Muscle of back (tissue), 11 donors: ENCODE measurements around the gene PTPN2. TPM values are rescaled to one million over a fixed set of nuclear protein-coding genes. Genes with fewer than 3 reads are reported as not detected.
A peak's percentile ranks its signal among the peaks of the same experiment; 100 is the strongest.

Experiments used
- DNase-seq, 3 donors: peaks; one replicate each; pipeline versions ENCODE4 v3.0.0 to v3.0.0-alpha.2; 2013
- polyA plus RNA-seq, 10 donors: library from polyadenylated mRNA; unstranded; fragments of 120-200 nt; gene quantifications; one replicate each; pipeline ENCODE4 v1.2.1, GENCODE V29; 2013; ENCODE audit not compliant: insufficient read length in 10 of 10

Gene PTPN2
- polyA plus RNA-seq, 10 donors = 21.4 to 37.7 (median 30.2) TPM

DNA sequence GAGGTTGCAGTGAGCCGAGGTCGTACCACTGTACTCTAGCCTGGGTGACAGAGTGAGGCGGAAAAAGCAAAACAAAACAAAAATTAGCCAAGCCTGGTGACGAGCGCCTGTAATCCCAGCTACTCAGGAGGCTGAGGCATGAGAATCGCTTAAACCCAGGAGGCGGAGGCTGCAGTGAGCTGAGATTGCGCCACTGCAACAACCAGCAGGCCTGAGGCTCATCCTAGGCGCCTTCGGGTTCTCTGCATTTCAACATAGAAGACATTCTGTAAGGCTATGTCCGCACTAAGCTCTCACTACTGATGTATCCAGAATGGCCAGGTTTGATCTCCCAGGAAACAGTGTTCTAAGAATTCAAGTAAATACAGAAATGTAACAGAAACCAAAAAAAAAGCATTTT lies 23.5 kb downstream of the PTPN2 start:
- DNase-seq = no peak

DNA sequence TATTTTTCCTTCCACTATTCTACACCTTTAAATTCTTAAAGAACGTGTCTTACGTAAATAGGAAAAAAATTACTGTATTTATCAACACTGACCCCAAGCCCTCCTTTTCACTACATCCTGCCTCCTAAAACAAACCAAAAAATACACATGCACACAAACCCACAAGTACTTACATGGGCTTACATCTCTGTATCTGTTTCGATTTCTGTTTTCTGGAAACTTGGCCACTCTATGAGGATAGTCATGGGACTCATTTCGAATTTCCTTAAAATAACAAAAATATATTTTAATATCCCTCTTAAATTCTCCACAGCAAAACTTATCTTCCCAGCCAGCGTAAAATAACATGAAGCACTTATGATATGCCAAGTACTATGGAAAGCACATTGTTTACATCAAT lies 25.0 kb downstream of the PTPN2 start:
- peak in 1 of 3 donors; percentile 35 for DNase-seq

DNA sequence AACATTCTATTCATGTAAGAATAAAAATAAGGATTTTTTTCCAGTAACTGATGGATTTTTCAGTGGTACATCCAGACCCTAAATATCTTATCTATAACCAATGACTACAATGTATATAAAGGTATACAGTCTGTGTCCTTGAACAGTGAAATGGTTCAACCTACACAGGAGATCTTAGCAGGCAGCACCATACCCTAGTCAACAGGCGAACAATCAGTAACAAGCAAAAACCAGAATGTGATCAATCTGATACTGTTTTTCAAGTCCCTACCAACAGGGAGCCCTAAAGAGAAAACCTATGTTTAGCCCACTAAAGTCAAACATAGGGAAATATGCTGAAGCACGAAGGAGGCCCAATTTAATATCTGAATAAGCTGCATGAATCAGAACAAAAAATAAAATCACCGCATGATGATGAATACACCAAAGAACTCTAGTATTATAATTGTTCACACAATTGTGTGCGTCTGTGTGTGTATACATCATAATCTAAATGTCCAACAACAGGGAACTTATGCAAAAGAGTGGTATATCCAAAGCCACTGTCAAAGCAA lies 26.0 kb downstream of the PTPN2 start:
- DNase-seq = no peak

- no peak for DNase-seq
These were observed 26.7 kb downstream of the PTPN2 start for GRCh38 chr18:12857215-12857905.

- no peak for DNase-seq
These were observed 28.1 kb downstream of the PTPN2 start for GRCh38 chr18:12855916-12856315.

DNA sequence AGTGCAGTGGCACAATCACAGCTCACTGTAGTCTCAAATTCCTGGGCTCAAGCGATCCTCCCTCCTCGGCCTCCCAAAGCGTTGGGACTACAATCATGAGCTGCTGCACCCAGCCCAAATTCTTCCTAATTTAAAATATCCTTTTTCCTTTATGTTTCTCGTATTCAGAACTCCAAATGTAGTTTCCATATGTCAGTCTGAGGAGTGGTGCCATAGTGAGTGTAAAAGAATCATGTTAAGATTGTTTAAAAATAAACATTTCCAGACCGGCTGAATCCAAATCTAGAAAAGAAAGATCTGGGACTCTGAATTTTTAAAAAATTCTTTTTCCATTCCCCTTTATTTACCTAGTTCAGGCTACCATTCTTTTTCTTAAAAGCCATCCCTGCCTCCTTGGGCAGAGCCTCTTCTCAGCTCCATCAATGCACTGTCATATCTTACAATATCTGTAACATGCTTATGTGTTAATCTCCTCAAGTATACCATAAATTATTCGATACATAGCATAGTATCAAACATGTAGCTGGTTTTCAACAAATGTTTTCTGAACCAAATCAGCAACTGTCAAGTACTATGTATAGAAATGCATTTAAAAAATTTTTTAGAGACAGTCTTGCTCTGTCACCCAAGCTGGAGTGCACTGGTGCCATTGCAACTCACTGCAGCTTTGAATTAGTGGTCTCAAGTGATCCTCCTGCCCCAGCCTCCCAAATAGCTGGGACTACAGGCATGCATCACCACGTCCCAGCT lies 31.3 kb downstream of the PTPN2 start:
- no peak for DNase-seq

DNA sequence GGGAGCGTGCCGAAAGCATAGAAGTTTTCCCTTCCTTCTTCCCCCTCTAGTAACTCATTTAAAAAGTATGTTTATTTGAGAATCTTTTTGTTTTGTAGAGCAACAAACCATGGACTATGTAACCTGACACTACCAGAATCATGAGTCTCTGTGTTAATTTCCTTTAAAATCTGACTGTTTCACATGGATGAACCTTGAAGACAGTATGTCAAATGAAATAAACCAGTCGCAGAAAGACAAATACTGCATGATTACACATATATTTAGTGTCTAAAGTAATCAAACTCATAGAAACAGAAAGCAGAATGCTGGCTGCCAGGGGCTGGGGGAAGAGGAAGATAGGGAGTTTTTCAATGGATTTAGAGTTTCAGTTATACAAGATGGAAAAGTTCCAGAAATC lies 32.3 kb downstream of the PTPN2 start:
- DNase-seq = peak in 1 of 3 donors; percentile 15

GRCh38 chr18:12849548-12849947 lies 34.5 kb downstream of the PTPN2 start:
- DNase-seq = no peak

DNA sequence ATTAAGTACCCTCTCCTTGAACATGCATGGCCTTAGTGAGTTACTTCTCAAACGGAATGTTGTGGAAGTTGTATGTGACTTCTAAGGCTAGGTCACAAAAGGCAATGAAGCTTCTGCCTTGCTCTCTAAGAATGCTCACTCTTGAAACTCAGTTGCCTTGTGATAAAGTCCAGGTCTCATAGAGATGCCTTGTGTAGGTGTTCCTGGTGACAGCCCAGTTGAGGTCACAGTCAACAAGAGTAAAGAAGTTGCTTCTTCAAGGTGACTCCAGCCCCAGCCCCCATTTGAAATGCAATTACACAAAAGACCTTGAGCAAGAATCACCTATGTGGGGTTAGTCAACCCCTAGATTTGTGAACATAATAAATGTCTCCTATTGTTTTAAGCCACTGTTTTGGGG lies 35.6 kb downstream of the PTPN2 start:
- DNase-seq = no peak

GRCh38 chr18:12844391-12844790 lies 39.6 kb downstream of the PTPN2 start:
- DNase-seq = no peak

DNA sequence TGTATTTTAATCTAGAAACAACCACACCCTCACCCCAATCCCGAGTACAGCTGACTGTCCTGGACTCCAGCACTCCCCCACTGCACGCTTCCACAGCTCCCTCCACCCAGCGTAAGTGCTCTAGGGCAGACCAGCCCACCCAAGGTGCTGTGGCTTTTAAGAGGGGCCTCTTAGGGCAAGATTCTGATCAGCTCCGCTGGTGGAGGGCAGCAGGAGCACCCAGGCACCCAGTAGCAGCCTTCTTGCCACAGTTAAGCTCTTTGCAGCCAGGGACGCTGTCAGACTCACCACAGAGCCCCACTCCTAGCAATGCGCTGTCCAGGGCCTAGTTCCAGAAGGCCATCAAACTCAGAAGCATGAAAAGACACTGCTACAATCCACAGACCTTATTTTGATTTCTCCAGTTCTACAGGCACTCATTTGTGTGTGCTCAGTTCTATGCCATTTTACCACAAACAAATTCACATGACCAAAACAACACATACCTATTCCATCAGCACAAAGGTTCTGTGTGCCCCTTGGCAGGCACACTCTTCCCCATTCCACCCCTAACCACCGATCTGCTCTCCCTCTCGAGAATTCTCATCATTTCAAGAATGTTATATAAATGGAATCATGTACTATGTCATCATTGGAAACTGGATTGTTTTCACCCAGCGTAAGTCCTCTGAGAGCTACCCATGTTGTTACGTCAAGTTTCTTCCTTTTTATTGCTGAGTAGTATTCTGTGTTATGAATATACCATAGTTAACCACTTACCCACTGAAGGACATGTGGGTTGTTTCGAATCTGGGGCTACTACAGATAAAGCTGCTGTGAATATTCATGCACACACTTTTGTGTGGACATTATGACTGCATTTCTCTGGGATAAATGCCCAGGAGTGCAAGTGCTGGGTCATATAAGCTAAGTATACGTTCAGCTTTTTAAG lies 40.4 kb downstream of the PTPN2 start:
- no peak for DNase-seq

DNA sequence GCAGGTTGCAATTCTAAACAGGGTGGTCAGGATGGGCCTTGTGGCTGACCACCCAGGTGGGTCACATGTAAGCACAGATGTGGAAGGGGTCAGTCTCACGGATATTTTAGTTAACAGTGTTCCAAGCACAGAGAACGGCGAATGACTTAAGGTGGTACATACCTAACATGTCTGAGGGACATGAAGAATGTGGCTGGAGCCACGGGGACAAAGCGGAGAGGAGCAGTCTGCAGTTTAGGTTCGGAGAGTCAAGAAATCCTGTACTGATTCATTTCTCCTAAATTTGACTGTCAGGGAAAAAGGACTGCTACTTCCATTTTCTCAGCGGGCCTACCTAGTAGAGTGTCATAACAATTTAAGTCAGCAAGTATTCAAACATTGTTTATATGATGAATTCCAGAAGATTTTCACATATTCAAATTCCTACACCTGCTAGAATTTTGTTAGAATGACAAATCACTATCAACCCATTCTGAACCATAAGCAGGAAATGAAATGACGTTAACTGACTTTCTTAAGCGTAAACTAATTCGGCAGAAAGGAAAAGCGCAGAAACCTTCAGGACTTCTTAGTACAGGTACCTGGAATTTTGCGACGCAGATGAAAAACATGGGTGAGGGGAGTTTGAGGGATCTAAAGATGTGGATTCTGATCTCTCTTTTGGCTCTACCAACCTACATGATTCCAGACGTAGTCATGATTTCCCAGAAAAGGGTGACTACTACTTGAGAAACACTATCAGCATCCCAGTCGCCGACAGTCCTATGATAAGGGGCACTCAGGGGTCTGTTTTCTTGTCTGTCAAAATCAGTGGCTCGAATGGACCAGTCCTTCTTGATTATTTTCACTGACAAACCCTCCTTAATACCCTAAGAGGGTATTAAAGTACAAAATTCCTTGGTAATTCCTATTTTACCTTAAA lies 41.3 kb downstream of the PTPN2 start:
- DNase-seq = no peak

- DNase-seq = no peak
These were observed 43.0 kb downstream of the PTPN2 start for GRCh38 chr18:12841070-12841469.

DNA sequence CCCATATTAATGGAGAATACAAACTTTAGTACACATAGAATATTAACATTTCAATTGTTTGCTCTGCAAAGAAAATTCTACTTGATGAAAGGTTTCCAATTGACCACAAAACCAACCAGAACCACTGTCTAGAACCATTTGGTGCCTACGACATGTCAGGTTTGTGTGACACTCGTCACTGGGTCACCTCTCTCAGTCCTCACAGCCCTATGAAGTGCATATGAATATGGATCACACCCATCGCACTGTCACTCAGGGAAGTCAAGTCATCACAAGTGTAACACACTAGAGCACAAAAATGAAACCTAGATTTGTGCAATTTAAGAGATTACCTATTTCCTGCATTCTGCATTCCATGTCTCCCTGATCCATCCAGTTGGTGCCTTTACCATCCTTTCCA lies 43.7 kb downstream of the PTPN2 start:
- DNase-seq = no peak

- DNase-seq = peak in 1 of 3 donors; percentile 17
These were observed 44.4 kb downstream of the PTPN2 start for GRCh38 chr18:12839526-12840196.

- no peak for DNase-seq
These were observed 44.9 kb downstream of the PTPN2 start for GRCh38 chr18:12839057-12839525.

GRCh38 chr18:12838178-12838634 lies 45.8 kb downstream of the PTPN2 start:
- peak in 2 of 3 donors; percentile 20 to 58 for DNase-seq

- DNase-seq = peak in 1 of 3 donors; percentile 14
These were observed 46.3 kb downstream of the PTPN2 start for GRCh38 chr18:12837747-12838146.

GRCh38 chr18:12836551-12836950 lies 47.5 kb downstream of the PTPN2 start:
- no peak for DNase-seq
